RWPE1 (cell line): ENCODE results near the gene CBX1.

ENCODE experiments used
- CTCF ChIA-PET: fragments of 350-600 bp; sonication (Branson Sonifier 250); formaldehyde crosslinking; extraction: SDS; loops from one replicate; lab custom pipeline; 2021; lab: Yijun Ruan, JAX
- POLR2A ChIA-PET: fragments of 400-600 bp; formaldehyde crosslinking; extraction: SDS; loops from one replicate; lab custom pipeline; 2020; ENCODE audit warnings: antibody characterized with exemption; ENCODE audit not compliant: low non-redundant PET; lab: Yijun Ruan, JAX
- DNase-seq: peaks from one replicate; pipeline ENCODE4 v3.0.0; 2012; ENCODE audit warnings: low spot score
- H3K27ac ChIP-seq: fragments of 450-650 bp; 2 replicates; pipeline ENCODE4 v1.5.1; 2017
- CTCF ChIP-seq: fragments of 450-650 bp; conservative IDR thresholded peaks from 2 replicates; pipeline ENCODE4 v1.5.1; 2017; ENCODE audit warnings: low read depth, mild to moderate bottlenecking

Gene CBX1

GRCh38 chr17:48056246-48056745, 45.0 kb downstream of the CBX1 start:
- DNase-seq = no peak
- POLR2A ChIA-PET = no interaction called here
- CTCF ChIA-PET = interaction anchor here (0.6 to 1.0 kb wide), 3 partner anchors 12 to 30 kb away, joined by 3 to 5 read pairs (median 3); no protein-coding TSS in a partner anchor
- TF ChIP-seq CTCF = no peak
- H3K27ac ChIP-seq = peak overlapping the region; percentile 99

DNA sequence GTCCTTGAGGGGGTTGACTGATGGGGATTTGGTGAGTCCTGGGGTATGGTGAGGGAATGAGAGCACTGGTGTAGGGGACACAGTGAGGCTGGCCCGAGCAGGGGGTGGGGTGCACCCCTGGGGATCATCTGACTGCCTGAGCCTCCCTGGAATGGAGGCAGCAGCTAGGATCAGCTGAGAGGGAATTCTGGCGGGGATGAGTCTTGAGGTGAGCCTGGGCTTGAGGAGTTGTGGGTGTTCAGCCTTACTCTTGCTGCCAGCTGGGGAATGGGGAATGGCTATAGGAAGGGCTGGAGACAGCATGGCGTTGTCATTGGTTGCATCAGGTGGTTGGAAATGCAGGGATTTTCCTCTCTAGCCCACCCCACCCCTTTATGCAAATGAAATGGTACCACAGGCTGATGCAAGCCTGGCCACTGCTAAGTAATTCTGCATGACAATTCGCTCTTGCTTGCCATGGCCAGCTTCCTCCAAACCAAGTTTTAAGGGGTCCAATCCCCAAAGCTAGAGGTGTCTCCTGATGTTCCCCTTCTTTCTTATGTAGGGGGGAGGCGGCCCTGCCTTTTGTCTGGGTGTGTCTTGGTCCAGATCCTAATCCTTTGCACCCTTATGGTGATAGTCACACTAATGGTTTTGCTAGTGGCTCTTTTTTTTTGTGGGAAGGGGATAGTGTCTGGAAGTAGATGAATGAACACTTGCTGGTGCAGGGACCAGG, 45.6 kb downstream of the CBX1 start:
- ChIA-PET POLR2A (no interaction called here), CTCF (interaction anchor here (0.6 to 1.0 kb wide), 4 partner anchors 13 to 72 kb away, joined by 3 to 5 read pairs (median 4); no protein-coding TSS in a partner anchor)
- no peak for DNase-seq
- H3K27ac ChIP-seq = peak overlapping the region; percentile 99
- TF ChIP-seq CTCF = no peak

DNA sequence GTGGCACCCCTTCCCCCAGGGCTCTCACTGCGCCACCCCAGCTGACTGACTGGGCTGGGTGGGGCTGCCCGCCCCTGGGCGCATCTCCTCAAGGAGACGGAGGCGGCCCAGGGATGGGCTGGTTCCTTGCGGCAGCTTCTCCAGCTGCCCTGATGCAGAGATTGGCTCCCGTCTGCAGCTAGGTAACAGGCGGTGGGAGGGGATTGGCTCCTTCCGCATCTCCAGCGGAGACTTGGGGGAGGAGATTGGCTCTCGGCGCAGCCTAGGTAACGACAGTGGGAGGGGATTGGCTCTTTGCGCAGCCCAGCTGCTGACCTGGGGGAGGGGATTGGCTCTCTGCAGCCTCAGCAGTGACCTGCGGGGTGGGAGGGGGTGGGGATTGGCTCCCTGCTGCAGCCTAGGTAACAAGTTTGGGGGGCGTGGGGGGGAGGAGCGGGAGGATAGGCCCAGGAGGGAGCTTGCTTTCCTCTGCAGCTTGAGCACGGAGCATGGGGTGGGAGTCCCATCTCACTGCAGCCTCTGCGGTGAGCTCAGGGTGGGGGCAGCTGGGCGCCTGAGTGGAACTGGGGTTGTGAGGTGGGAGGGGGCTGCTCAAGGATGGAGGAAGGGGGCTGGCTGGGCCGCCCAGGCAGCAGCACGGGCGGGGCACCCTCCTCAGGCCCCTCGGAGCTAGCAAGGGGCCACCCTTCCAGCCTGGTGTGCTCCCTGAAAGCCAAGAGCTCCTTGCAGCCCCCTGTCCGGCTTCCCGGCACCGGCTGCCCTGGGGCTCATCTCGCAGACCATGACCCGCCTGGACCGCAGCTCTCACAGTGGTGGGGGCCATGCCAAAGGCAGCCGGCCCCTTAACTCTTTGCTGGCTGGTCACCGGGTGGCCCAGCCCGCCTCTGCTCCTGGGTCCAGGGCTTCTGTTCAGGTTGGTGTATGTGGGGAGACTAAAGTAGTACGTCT, 46.8 kb downstream of the CBX1 start:
- no peak for TF ChIP-seq CTCF
- ChIA-PET POLR2A (no interaction called here), CTCF (interaction anchor here (0.9 to 1.9 kb wide), 3 partner anchors 10 to 29 kb away, joined by 3 to 6 read pairs (median 4); no protein-coding TSS in a partner anchor)
- H3K27ac ChIP-seq = peak overlapping the region; percentile 99
- DNase-seq = peak; percentile 90

GRCh38 chr17:48053758-48054237, 47.5 kb downstream of the CBX1 start:
- TF ChIP-seq CTCF = no peak
- ChIA-PET POLR2A (no interaction called here), CTCF (interaction anchor here (0.9 to 1.9 kb wide), 3 partner anchors 10 to 28 kb away, joined by 3 to 6 read pairs (median 4); no protein-coding TSS in a partner anchor)
- H3K27ac ChIP-seq = peak overlapping the region; percentile 99
- DNase-seq = no peak

GRCh38 chr17:48052956-48053757, 48.1 kb downstream of the CBX1 start:
- CTCF ChIA-PET = interaction anchor here (1.1 to 1.9 kb wide), 2 partner anchors 15 to 27 kb away, joined by 3 to 6 read pairs; no protein-coding TSS in a partner anchor
- TF ChIP-seq CTCF = no peak
- peak overlapping the region; percentile 99 for H3K27ac ChIP-seq
- POLR2A ChIA-PET = no interaction called here
- DNase-seq = no peak
